Measurements from ENCODE around the gene ZBTB4. TPM values are rescaled to one million over a fixed set of nuclear protein-coding genes. Genes with fewer than 3 reads are reported as not detected.

ZBTB4 gene
- total RNA-seq, 1 experiment from 2014 or later: 17.1 TPM

- RAD21 ChIA-PET (ENCODE audit: low non-redundant PET in 1 of 2, low total read pairs in 2 of 2, uncharacterized antibody in 2 of 2, unreplicated experiment in 2 of 2): no interaction called here
- POLR2A ChIA-PET: no interaction called here
- Histone ChIP-seq H3K4me3 (replicated peaks in 1 of 2; ENCODE audit: low read depth in 1 of 2, low read length in 2 of 2) (no peak within 1 kb of the TSS), H3K4me2 (ENCODE audit: low read length) (no peak within 1 kb of the TSS), H3K9ac (ENCODE audit: low read length) (no peak within 1 kb of the TSS), H3K27me3 (ENCODE audit: insufficient read depth, low read length) (no peaks in the 10 kb centered on the region), H3K79me2 (ENCODE audit: insufficient read depth, low read length) (no peaks in the 10 kb centered on the region), H3K9me2 (ENCODE audit: insufficient read depth) (no peaks in the 10 kb centered on the region), H2AFZ (ENCODE audit: low read depth, low read length, poor library complexity, severe bottlenecking) (no peak within 1 kb of the TSS), H4K20me1 (ENCODE audit: insufficient read depth) (no peaks in the 10 kb centered on the region), H3K4me1 (ENCODE audit: control insufficient read depth in 1 of 2, insufficient read depth in 2 of 2, low read length in 2 of 2) (peaks cover 20 to 41% of the 10 kb centered on the region in 2 experiments), H3K27ac (ENCODE audit: low read depth, low read length) (no peak within 1 kb of the TSS), H3K36me3 (ENCODE audit: control insufficient read depth in 1 of 2, insufficient read depth in 2 of 2, low read length in 2 of 2) (no peaks in the 10 kb centered on the region), H3K9me3 (ENCODE audit: control insufficient read depth in 1 of 2, insufficient read depth in 1 of 2, low read depth in 1 of 2, low read length in 2 of 2) (no peaks in the 10 kb centered on the region)
- CTCF ChIA-PET: interaction anchor here (0.5 kb wide), 1 partner anchor 158 kb away, joined by 4 read pairs; the partner anchor contains the start of gene SLC2A4
- intact Hi-C loops (cut with micrococcal nuclease): loop anchor here (10.0 kb wide), 1 partner anchor 175 kb away; the partner anchor contains the start of gene CLDN7
- no peak for TF ChIP-seq ZNF274 (IDR thresholded peaks at IDR 0.05; ENCODE audit: low read depth, low read length)
- no peak for TF ChIP-seq ZBTB33 (IDR thresholded peaks at IDR 0.05; ENCODE audit: extremely low read depth, insufficient replicate concordance, low read length)
- no peak for TF ChIP-seq ATF3 (IDR thresholded peaks at IDR 0.05)
- no peak for TF ChIP-seq RAD21 (IDR thresholded peaks at IDR 0.05; ENCODE audit: low read depth)
- TF ChIP-seq POLR2AphosphoS5 (IDR thresholded peaks at IDR 0.05; ENCODE audit: low read depth, low read length): no peak
- DNase-seq (ENCODE audit: low read depth, low spot score) (no peak), ATAC-seq (no peak)
- BruUV-seq (replicated peaks): no TSS peak
These were observed 39.8 kb downstream of the ZBTB4 start, which contains the start of gene FGF11 for GRCh38 chr17:7439462-7440112. Gene FGF11, plus strand, starts transcription at chr17:7439512. Its CDS starts 109 bp downstream, at chr17:7439621.

Measured in HCT116 (cell line).